ENCODE data around the gene CEP76.

CEP76 gene

GRCh38 chr18:12737243-12737902 lies 34.9 kb upstream of the CEP76 start:
- Histone ChIP-seq H3K36me3 (ENCODE audit: insufficient read depth, low read length) (no peaks in the 10 kb centered on the region), H3K9ac (ENCODE audit: low read depth, low read length) (no peak overlapping the region), H3K9me3 (ENCODE audit: control insufficient read depth, insufficient read depth, low read length) (no peaks in the 10 kb centered on the region), H3K4me1 (ENCODE audit: insufficient read depth, low read length) (no peaks in the 10 kb centered on the region)

DNA sequence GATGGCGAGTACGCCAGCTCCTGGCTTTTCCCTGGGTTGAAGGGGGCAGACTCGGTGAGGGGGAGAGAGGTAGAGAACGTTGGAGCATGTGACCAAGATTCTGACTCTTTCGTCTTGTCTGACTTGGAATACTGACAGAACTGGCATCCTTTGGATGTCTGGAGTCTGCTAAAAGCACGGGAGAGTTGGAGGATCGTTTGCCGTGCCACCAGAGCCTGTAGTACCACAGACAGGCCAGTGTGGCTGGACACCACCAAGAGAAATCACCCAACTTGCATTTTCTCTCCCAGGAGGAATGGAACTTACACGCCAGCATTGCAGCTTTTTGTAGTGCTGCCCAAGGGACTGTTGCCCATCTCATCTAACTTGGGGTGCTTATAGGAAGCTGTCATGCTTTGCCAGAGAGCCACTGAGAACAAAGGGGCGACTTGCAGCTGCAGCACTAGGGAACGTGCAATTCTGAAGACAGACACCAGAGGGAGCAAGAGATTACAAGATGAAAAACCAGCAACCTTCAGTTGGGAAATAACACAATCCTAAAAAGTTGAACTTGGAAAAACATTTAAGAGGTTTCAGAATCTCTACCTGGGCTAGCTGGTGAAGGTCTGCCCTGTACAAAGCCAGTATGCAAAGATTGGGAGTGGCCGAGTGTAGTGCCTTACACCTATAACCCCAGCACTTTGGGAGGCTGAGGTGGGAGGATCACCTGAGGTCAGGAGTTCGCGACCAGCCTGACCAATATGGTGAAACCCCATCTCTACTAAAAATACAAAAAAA lies 24.4 kb upstream of the CEP76 start:
- peaks cover 9% of the 10 kb centered on the region; the same call in 1 of the 2 replicates for H3K9me3 ChIP-seq (ENCODE audit: control insufficient read depth, insufficient read depth, low read length)
- H3K36me3 ChIP-seq (ENCODE audit: insufficient read depth, low read length) = peaks cover 10% of the 10 kb centered on the region
- H3K4me1 ChIP-seq (ENCODE audit: insufficient read depth, low read length) = no peaks in the 10 kb centered on the region; the same call in 1 of the 2 replicates
- H3K9ac ChIP-seq (ENCODE audit: low read depth, low read length) = no peak overlapping the region

- Histone ChIP-seq H3K36me3 (ENCODE audit: insufficient read depth, low read length) (peaks cover 10% of the 10 kb centered on the region), H3K9ac (ENCODE audit: low read depth, low read length) (no peak overlapping the region), H3K9me3 (ENCODE audit: control insufficient read depth, insufficient read depth, low read length) (peaks cover 9% of the 10 kb centered on the region; the same call in 1 of the 2 replicates), H3K4me1 (ENCODE audit: insufficient read depth, low read length) (no peaks in the 10 kb centered on the region; the same call in 1 of the 2 replicates)
Measured at GRCh38 chr18:12726331-12726730, 23.8 kb upstream of the CEP76 start.

GRCh38 chr18:12722731-12723130 lies 20.2 kb upstream of the CEP76 start:
- Histone ChIP-seq H3K4me1 (ENCODE audit: insufficient read depth, low read length) (no peaks in the 10 kb centered on the region; the same call in 1 of the 2 replicates), H3K9me3 (ENCODE audit: control insufficient read depth, insufficient read depth, low read length) (no peaks in the 10 kb centered on the region), H3K9ac (ENCODE audit: low read depth, low read length) (no peak overlapping the region), H3K36me3 (ENCODE audit: insufficient read depth, low read length) (peaks cover 13% of the 10 kb centered on the region)

GRCh38 chr18:12721495-12722275 lies 19.2 kb upstream of the CEP76 start:
- H3K9me3 ChIP-seq (ENCODE audit: control insufficient read depth, insufficient read depth, low read length) = no peaks in the 10 kb centered on the region
- no peak overlapping the region for H3K9ac ChIP-seq (ENCODE audit: low read depth, low read length)
- no peaks in the 10 kb centered on the region; the same call in 1 of the 2 replicates for H3K4me1 ChIP-seq (ENCODE audit: insufficient read depth, low read length)
- H3K36me3 ChIP-seq (ENCODE audit: insufficient read depth, low read length) = peaks cover 13% of the 10 kb centered on the region

- H3K9ac ChIP-seq (ENCODE audit: low read depth, low read length) = no peak overlapping the region
- peaks cover 12% of the 10 kb centered on the region for H3K36me3 ChIP-seq (ENCODE audit: insufficient read depth, low read length)
- H3K4me1 ChIP-seq (ENCODE audit: insufficient read depth, low read length) = peaks cover 9% of the 10 kb centered on the region; the same call in 1 of the 2 replicates
- H3K9me3 ChIP-seq (ENCODE audit: control insufficient read depth, insufficient read depth, low read length) = no peaks in the 10 kb centered on the region
Measured at GRCh38 chr18:12711446-12711845, 8.9 kb upstream of the CEP76 start.

DNA sequence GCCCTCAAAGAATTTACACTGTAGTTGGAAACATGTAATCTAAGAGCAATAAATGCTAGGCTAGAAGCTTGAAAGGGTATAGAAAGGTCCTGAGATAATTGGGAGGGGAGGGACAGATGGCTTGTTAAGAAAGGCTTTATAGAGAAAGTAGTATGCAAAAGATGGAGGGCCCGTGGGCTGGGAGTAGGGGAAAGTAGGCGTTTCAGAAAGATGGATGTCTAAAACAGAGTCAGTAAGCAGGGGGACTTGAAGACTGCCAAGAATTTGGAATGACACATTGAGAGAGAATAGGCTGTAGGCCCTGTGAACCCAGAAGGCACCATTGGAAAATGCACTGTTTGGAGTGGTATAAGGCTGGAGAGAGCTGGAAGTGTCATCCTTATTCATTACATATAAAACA lies 1.1 kb upstream of the CEP76 start:
- H3K9ac ChIP-seq (ENCODE audit: low read depth, low read length) = peak overlapping the region; percentile 100
- peaks cover 8% of the 10 kb centered on the region; the same call in 1 of the 2 replicates for H3K4me1 ChIP-seq (ENCODE audit: insufficient read depth, low read length)
- H3K36me3 ChIP-seq (ENCODE audit: insufficient read depth, low read length) = no peaks in the 10 kb centered on the region
- no peaks in the 10 kb centered on the region for H3K9me3 ChIP-seq (ENCODE audit: control insufficient read depth, insufficient read depth, low read length)

GRCh38 chr18:12703096-12703567 lies 609 bp upstream of the CEP76 start:
- H3K36me3 ChIP-seq (ENCODE audit: insufficient read depth, low read length) = no peaks in the 10 kb centered on the region
- no peaks in the 10 kb centered on the region for H3K9me3 ChIP-seq (ENCODE audit: control insufficient read depth, insufficient read depth, low read length)
- H3K9ac ChIP-seq (ENCODE audit: low read depth, low read length) = peak overlapping the region; percentile 100
- H3K4me1 ChIP-seq (ENCODE audit: insufficient read depth, low read length) = peaks cover 8% of the 10 kb centered on the region; the same call in 1 of the 2 replicates

GRCh38 chr18:12701161-12701560 lies 1.4 kb downstream of the CEP76 start:
- H3K9me3 ChIP-seq (ENCODE audit: control insufficient read depth, insufficient read depth, low read length) = no peaks in the 10 kb centered on the region
- H3K36me3 ChIP-seq (ENCODE audit: insufficient read depth, low read length) = no peaks in the 10 kb centered on the region
- peak overlapping the region; percentile 100 for H3K9ac ChIP-seq (ENCODE audit: low read depth, low read length)
- peaks cover 8% of the 10 kb centered on the region; the same call in 1 of the 2 replicates for H3K4me1 ChIP-seq (ENCODE audit: insufficient read depth, low read length)

DNA sequence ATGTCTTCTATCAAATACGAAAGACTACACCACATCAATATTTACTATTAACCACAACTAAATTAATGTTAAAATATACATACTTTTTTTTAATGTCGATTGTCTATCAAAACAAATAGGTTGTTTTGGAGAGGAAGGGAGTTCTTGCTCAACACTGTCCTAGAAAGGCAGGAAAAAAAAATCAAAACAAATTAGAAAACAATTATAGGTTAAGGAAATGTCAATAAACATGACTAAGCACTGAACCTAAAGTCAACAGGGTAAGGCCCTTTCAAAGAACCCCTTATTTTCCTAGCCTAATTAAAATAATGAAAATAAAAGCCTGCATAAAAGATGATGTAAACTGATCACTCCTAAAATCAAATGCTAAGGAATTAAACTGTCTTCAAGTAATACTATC lies 2.8 kb downstream of the CEP76 start:
- H3K9me3 ChIP-seq (ENCODE audit: control insufficient read depth, insufficient read depth, low read length) = no peaks in the 10 kb centered on the region
- H3K9ac ChIP-seq (ENCODE audit: low read depth, low read length) = no peak overlapping the region
- no peaks in the 10 kb centered on the region for H3K36me3 ChIP-seq (ENCODE audit: insufficient read depth, low read length)
- peaks cover 8% of the 10 kb centered on the region; the same call in 1 of the 2 replicates for H3K4me1 ChIP-seq (ENCODE audit: insufficient read depth, low read length)

DNA sequence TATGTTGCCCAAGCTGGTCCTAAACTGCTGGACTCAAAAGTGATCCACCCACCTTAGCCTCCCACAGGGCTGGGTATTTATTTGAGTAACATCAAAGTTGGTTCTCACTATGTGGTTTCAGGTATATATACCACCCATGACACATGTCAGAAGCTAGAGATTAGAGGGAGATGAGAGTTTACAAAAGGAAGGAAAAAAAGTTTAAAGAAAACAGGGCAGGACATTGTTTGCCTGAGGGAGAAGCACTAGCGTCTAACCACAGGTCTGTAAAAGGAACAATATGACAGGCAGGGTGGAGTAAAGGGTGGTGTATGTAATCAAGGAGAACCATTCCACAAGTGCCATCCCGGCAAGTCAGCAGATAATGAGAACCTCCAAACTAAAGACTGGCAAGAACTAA lies 8.5 kb downstream of the CEP76 start:
- H3K9me3 ChIP-seq (ENCODE audit: control insufficient read depth, insufficient read depth, low read length) = no peaks in the 10 kb centered on the region; the same call in 1 of the 2 replicates
- peaks cover 2% of the 10 kb centered on the region; the same call in 1 of the 2 replicates for H3K36me3 ChIP-seq (ENCODE audit: insufficient read depth, low read length)
- no peak overlapping the region for H3K9ac ChIP-seq (ENCODE audit: low read depth, low read length)
- H3K4me1 ChIP-seq (ENCODE audit: insufficient read depth, low read length) = no peaks in the 10 kb centered on the region

DNA sequence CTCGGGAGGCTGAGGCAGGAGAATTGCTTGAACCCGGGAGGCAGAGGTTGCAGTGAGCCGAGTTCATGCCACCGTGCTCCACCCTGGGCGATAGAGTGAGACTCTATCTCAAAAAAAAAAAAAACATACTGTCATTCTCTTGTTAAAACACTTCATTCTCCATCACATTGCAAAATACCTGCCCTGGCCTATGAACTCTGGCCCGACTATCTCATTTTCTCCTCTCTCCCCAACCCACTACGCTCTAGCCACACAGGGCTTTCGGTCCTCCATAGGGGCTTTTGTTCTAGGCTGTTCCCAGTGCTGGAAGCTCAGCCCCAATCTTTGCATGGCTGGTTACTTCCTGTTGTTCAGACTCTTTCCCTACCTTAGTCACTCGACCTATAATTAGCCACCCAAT lies 10.3 kb downstream of the CEP76 start:
- Histone ChIP-seq H3K36me3 (ENCODE audit: insufficient read depth, low read length) (peaks cover 2% of the 10 kb centered on the region; the same call in 1 of the 2 replicates), H3K9ac (ENCODE audit: low read depth, low read length) (no peak overlapping the region), H3K4me1 (ENCODE audit: insufficient read depth, low read length) (no peaks in the 10 kb centered on the region), H3K9me3 (ENCODE audit: control insufficient read depth, insufficient read depth, low read length) (no peaks in the 10 kb centered on the region; the same call in 1 of the 2 replicates)

DNA sequence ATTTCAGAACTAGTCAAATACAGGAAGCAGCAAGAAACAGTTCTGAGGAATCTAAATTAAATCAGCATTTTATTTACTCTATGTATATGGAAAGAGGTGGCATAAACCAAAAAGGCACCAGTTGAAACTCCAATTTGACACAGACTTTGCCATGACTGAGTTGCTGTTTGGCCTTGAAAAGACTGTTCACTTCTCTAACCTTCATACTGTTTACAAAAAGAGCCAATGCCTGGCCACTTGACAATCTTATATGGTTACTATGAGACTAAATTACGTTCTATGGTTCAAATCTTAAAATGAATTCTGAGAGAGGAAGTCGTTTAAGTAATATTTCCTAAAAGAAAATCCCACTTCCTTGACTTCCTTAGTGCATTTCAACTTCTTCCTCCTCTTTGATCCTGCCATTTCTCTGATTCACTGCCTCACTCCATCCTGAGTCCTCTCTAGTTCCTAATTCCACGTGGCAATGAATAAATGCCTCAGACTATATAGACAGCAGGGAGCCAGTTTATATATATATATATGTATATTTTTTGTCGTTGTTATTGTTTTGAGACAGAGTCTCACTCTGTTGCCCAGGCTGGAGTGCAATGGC lies 13.2 kb downstream of the CEP76 start:
- Histone ChIP-seq H3K36me3 (ENCODE audit: insufficient read depth, low read length) (peaks cover 6% of the 10 kb centered on the region), H3K9ac (ENCODE audit: low read depth, low read length) (no peak overlapping the region), H3K9me3 (ENCODE audit: control insufficient read depth, insufficient read depth, low read length) (no peaks in the 10 kb centered on the region; the same call in 1 of the 2 replicates), H3K4me1 (ENCODE audit: insufficient read depth, low read length) (no peaks in the 10 kb centered on the region)

DNA sequence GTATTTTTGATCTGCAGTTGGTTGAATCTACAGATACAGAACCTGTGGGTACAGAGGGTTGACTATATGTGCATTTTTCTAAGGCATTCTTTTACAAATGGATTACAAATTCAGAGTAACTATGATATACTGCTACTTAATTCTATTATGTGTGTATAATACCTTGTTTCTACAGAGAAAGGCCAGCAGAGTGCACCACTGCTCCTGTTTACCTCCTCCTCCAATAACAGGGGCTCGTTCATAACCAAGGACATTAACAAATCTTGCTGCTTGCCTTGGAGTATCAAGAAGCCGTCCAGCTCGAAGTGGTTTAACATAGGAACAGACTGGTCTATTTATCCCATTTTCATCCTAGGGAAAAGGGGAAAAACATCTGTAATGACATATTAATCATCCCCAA lies 16.4 kb downstream of the CEP76 start:
- Histone ChIP-seq H3K36me3 (ENCODE audit: insufficient read depth, low read length) (peaks cover 4% of the 10 kb centered on the region; the same call in 1 of the 2 replicates), H3K9ac (ENCODE audit: low read depth, low read length) (no peak overlapping the region), H3K4me1 (ENCODE audit: insufficient read depth, low read length) (no peaks in the 10 kb centered on the region), H3K9me3 (ENCODE audit: control insufficient read depth, insufficient read depth, low read length) (no peaks in the 10 kb centered on the region)

Data from ES-I3 (cell line).